GM12873 (cell line): ENCODE measurements around the gene FSTL5.

Source experiments
- TF ChIP-seq, protein P1 (sequence below): IDR thresholded peaks from 2 replicates; pipeline ENCODE4 v1.5.1; 2012; ENCODE audit warnings: low read depth, mild to moderate bottlenecking, moderate library complexity, low read length, control low read depth; ENCODE audit not compliant: insufficient read depth; ENCODE audit errors: missing control alignments

Gene FSTL5

GRCh38 chr4:161936625-161937550 lies 226.9 kb downstream of the FSTL5 start:
- TF ChIP-seq, protein P1, sequence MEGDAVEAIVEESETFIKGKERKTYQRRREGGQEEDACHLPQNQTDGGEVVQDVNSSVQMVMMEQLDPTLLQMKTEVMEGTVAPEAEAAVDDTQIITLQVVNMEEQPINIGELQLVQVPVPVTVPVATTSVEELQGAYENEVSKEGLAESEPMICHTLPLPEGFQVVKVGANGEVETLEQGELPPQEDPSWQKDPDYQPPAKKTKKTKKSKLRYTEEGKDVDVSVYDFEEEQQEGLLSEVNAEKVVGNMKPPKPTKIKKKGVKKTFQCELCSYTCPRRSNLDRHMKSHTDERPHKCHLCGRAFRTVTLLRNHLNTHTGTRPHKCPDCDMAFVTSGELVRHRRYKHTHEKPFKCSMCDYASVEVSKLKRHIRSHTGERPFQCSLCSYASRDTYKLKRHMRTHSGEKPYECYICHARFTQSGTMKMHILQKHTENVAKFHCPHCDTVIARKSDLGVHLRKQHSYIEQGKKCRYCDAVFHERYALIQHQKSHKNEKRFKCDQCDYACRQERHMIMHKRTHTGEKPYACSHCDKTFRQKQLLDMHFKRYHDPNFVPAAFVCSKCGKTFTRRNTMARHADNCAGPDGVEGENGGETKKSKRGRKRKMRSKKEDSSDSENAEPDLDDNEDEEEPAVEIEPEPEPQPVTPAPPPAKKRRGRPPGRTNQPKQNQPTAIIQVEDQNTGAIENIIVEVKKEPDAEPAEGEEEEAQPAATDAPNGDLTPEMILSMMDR, result no peak

DNA sequence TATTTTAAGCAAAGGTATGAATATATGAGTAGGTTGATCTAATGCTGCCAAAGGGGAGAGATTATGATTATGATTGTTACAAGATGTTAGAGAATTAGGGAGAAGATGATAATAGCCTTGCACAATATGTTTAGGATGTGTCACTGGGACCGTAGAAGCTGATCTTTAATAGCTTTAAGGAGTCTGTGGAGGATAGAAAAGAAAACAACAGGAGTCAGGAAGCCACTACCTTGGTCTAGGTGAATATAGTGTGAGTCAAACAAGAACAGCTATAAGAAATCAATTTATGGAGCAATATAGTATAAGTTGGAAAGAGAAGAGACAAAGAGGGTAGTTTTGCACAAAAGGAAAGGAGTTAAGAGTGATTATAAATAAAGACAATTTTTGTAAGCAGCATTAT lies 232.7 kb downstream of the FSTL5 start:
- TF ChIP-seq, protein P1, result no peak

DNA sequence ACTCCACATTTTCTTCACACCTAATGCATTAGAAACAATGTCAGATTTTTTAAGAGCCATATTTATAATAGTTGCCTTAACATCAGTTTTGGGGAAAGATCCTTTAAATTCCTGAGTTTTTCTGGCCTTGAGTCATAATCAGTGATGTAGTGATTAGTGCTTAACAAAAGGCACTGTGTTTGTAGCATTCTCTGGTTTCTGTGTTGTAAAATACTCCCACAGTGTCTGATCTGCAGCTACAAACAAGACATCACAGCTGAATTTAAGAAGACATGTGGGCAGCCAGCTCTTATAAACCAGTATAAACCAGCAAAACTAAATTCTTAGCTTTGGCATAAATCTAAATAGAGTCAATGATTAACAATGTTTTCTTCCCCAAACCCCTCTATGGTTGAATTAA lies 233.8 kb downstream of the FSTL5 start:
- TF ChIP-seq, protein P1, result no peak

GRCh38 chr4:161926033-161926828 lies 237.6 kb downstream of the FSTL5 start:
- TF ChIP-seq, protein P1, result no peak

DNA sequence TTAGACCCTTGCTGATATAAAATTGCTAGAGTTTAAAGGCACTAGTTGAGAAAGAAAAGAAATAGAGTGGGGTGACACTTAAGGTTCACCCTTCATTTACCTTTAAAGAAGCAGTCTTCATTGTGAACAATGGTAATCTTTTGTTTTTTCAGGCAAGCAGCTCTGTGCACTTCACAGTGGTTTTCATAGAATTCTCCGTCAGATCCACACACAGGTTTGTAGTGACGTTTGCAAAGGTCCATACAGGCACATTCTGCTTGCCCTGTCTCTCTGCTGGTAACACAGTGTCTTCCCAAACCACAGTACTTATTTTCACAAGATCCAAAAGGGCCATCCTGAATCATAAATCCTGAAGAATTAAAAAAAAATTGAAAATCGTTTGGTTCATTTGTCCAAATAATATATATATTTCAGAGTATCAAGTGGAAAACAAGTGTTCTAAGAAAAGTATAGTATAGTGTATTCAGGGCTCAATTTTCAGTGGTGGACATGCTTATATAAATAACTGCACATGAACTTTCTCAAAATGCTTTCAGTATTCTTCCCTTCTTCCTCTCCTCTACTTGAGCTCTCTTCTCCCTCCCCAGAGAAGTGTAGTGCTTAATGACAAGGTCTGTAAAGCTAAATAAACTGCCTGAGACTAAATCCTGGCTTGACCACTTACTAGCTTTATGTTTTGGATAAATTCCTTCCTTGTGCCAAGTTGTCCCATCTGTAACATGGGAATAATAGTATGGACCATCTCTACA lies 243.3 kb downstream of the FSTL5 start:
- TF ChIP-seq, protein P1, result no peak

- TF ChIP-seq, protein P1, result no peak
Measured at GRCh38 chr4:161919442-161920220, 244.2 kb downstream of the FSTL5 start.
